Common myeloid progenitor, CD34-positive (primary cell): ENCODE measurements around the gene DDO.

Experiments
- CTCF ChIA-PET: fragments of 350-600 bp; sonication (Branson Sonifier 250); formaldehyde crosslinking; loops from one replicate; lab custom pipeline; 2021; ENCODE audit warnings: antibody characterized with exemption; lab: Charles Lee
- POLR2A ChIA-PET: fragments of 350-600 bp; sonication (Branson Sonifier 250); formaldehyde crosslinking; loops from one replicate; lab custom pipeline; 2021; ENCODE audit warnings: antibody characterized with exemption; lab: Charles Lee
- DNase-seq, 3 donors: peaks; one replicate each; pipeline versions ENCODE4 v3.0.0 to v3.0.0-alpha.2; 2013
- H3K27ac ChIP-seq, 2 experiments: 1 replicate in 1 of 2; 2 replicates in 1 of 2; pipeline ENCODE4 v1.7.0; 2013; ENCODE audit warnings: inconsistent platforms in 2 of 2, low read length in 2 of 2, mild to moderate bottlenecking in 2 of 2, low read depth in 1 of 2, moderate library complexity in 1 of 2; ENCODE audit not compliant: severe bottlenecking in 2 of 2, insufficient read depth in 1 of 2, poor library complexity in 1 of 2
- H3K27me3 ChIP-seq, 5 experiments: replicated peaks in 2 of 5; 1 replicate in 3 of 5; 2 replicates in 2 of 5; pipeline versions ENCODE4 v1.6.1 to v1.7.0; 2013; ENCODE audit warnings: low read length in 4 of 5, mild to moderate bottlenecking in 2 of 5, moderate library complexity in 2 of 5, inconsistent platforms in 1 of 5; ENCODE audit not compliant: insufficient read depth in 5 of 5, control insufficient read depth in 4 of 5
- H3K36me3 ChIP-seq, 4 experiments: 1 replicate in 2 of 4; 2 replicates in 2 of 4; pipeline versions ENCODE4 v1.6.1 to v1.7.0; 2013; ENCODE audit warnings: low read length in 3 of 4, control low read depth in 1 of 4, mild to moderate bottlenecking in 1 of 4; ENCODE audit not compliant: control insufficient read depth in 4 of 4, insufficient read depth in 4 of 4
- H3K4me1 ChIP-seq, 4 experiments: 1 replicate in 3 of 4; 2 replicates in 1 of 4; pipeline versions ENCODE4 v1.6.1 to v1.7.1; 2013; ENCODE audit warnings: low read length in 3 of 4, mild to moderate bottlenecking in 3 of 4, control low read depth in 1 of 4, inconsistent platforms in 1 of 4, moderate library complexity in 1 of 4; ENCODE audit not compliant: control insufficient read depth in 4 of 4, insufficient read depth in 4 of 4; ENCODE audit errors: control extremely low read depth in 1 of 4
- H3K4me3 ChIP-seq, 7 experiments: 1 replicate in 4 of 7; 2 replicates in 3 of 7; pipeline versions ENCODE4 v1.5.1 to v1.7.0; 2013; ENCODE audit warnings: mild to moderate bottlenecking in 7 of 7, low read length in 6 of 7, moderate library complexity in 6 of 7, inconsistent platforms in 2 of 7, low read depth in 2 of 7, control low read depth in 1 of 7; ENCODE audit not compliant: insufficient read depth in 4 of 7, control insufficient read depth in 1 of 7; ENCODE audit errors: extremely low read depth in 1 of 7
- H3K9me3 ChIP-seq, 5 experiments: 1 replicate in 4 of 5; 2 replicates in 1 of 5; pipeline versions ENCODE4 v1.6.1 to v1.7.1; 2013; ENCODE audit warnings: low read length in 4 of 5, mild to moderate bottlenecking in 2 of 5, inconsistent platforms in 1 of 5, low read depth in 1 of 5, moderate library complexity in 1 of 5; ENCODE audit not compliant: control insufficient read depth in 4 of 5, insufficient read depth in 2 of 5; ENCODE audit errors: control extremely low read depth in 1 of 5
- WGBS: methylation state at CpG from one replicate; pipeline ENCODE4 v1.1.5; 2013; ENCODE audit not compliant: insufficient coverage; 5-methylcytosine and 5-hydroxymethylcytosine counted together

The DDO gene

DNA sequence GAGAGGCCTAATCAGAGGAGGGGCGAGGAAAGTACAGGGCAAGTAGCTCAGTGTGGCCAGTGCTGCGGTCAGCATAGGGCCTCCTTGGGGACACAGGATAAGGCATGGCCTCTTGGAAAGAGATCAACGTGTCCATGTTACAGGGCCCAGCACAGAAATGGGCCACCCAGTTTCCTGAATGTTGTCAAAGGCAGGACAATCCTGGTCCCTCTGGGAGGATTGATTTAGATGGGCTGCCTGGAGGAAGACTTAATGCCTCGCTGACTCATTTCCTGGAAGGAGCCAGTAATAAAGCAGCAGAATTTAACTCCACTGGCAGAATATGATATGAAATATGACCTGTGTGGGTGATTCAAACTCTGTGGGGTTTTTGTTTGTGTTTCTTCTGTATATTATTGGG lies 16.6 kb downstream of the DDO start:
- ChIA-PET CTCF (interaction anchor here (1.4 kb wide), 1 partner anchor 9 kb away, joined by 5 read pairs; no protein-coding TSS in a partner anchor), POLR2A (interaction anchor here (0.6 to 0.7 kb wide), 2 partner anchors 77 to 108 kb away, joined by 3 read pairs; partner anchors contain the start of gene SLC22A16)
- Histone ChIP-seq H3K36me3 (peaks cover 0 to 2% (median 0%) of the 10 kb centered on the region in 4 experiments), H3K4me1 (peaks cover 0 to 18% (median 10%) of the 10 kb centered on the region in 4 experiments), H3K27me3 (no peaks in the 10 kb centered on the region), H3K4me3 (no peak overlapping the region), H3K9me3 (no peaks in the 10 kb centered on the region), H3K27ac (no peak overlapping the region)
- 47% methylated on average over 4 of the region's 4 CpGs for WGBS
- peak in 2 of 3 donors; percentile 46 to 68 for DNase-seq

GRCh38 chr6:110395221-110395620 lies 20.2 kb downstream of the DDO start:
- ChIA-PET CTCF (interaction anchor here (1.2 to 8.4 kb wide), 4 partner anchors 10 to 692 kb away, joined by 3 to 78 read pairs (median 36); no protein-coding TSS in a partner anchor), POLR2A (no interaction called here)
- Histone ChIP-seq H3K27me3 (no peaks in the 10 kb centered on the region), H3K27ac (no peak overlapping the region), H3K36me3 (peaks cover 0 to 2% (median 0%) of the 10 kb centered on the region in 4 experiments), H3K4me1 (peaks cover 5 to 19% (median 13%) of the 10 kb centered on the region in 4 experiments), H3K9me3 (no peaks in the 10 kb centered on the region), H3K4me3 (no peak overlapping the region)
- 92% methylated on average over 2 of the region's 4 CpGs for WGBS
- no peak for DNase-seq

- ChIA-PET POLR2A (no interaction called here), CTCF (interaction anchor here (1.2 to 8.4 kb wide), 4 partner anchors 9 to 691 kb away, joined by 3 to 78 read pairs (median 36); no protein-coding TSS in a partner anchor)
- Histone ChIP-seq H3K4me1 (peaks cover 8 to 24% (median 19%) of the 10 kb centered on the region in 4 experiments), H3K27ac (no peak overlapping the region), H3K36me3 (peaks cover 0 to 2% (median 0%) of the 10 kb centered on the region in 4 experiments), H3K4me3 (no peak overlapping the region), H3K9me3 (no peaks in the 10 kb centered on the region), H3K27me3 (no peaks in the 10 kb centered on the region)
- DNase-seq: no peak
- WGBS: 100% methylated on average over 4 of the region's 4 CpGs
These were observed 21.0 kb downstream of the DDO start for GRCh38 chr6:110394409-110394808.

GRCh38 chr6:110392727-110393126 lies 22.6 kb downstream of the DDO start:
- no peak overlapping the region for H3K4me3 ChIP-seq
- H3K4me1 ChIP-seq: peaks cover 14 to 21% (median 15%) of the 10 kb centered on the region in 4 experiments
- POLR2A ChIA-PET: no interaction called here
- CTCF ChIA-PET: interaction anchor here (0.8 to 8.4 kb wide), 13 partner anchors 9 to 866 kb away, joined by 3 to 78 read pairs (median 5); no protein-coding TSS in a partner anchor
- H3K36me3 ChIP-seq: peaks cover 0 to 2% (median 0%) of the 10 kb centered on the region in 4 experiments
- no peak for DNase-seq
- H3K9me3 ChIP-seq: no peaks in the 10 kb centered on the region
- H3K27ac ChIP-seq: no peak overlapping the region
- WGBS: 96% methylated on average over 9 of the region's 9 CpGs
- H3K27me3 ChIP-seq: no peaks in the 10 kb centered on the region

DNA sequence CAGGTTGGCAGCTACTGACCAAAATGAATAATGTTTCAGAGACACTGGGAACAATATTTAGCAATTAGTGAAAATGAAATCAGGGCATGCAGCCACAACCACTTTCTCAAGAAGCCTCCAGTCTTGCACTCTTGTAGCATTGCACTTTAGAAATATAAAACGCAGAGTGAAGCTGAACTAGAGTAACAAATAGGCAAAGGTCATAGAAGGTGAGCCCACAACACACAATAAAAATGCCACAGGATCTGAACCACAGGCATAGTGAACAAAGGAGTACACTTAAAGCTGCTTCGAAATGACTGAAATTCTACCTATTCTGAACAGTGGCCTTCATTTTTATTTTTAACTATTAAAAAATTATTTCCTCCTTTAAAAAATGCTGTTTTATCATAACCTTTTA lies 25.0 kb downstream of the DDO start:
- no CpG with 5 or more reads among the region's 2 CpGs for WGBS
- Histone ChIP-seq H3K27ac (no peak overlapping the region), H3K27me3 (no peaks in the 10 kb centered on the region), H3K4me3 (peak overlapping the region in 2 of 7 experiments; percentile 16 to 18), H3K4me1 (peaks cover 14 to 18% (median 15%) of the 10 kb centered on the region in 4 experiments), H3K9me3 (no peaks in the 10 kb centered on the region), H3K36me3 (peaks cover 0 to 2% (median 0%) of the 10 kb centered on the region in 4 experiments)
- DNase-seq: peak in 2 of 3 donors; percentile 24 to 41
- ChIA-PET CTCF (interaction anchor here (0.8 to 8.4 kb wide), 20 partner anchors 8 to 864 kb away, joined by 3 to 78 read pairs (median 4); partner anchors contain the start of genes CDC40, DDO and WASF1), POLR2A (interaction anchor here (1.8 kb wide), 1 partner anchor 211 kb away, joined by 6 read pairs; the partner anchor contains the start of genes CDC40 and WASF1)

- Histone ChIP-seq H3K9me3 (no peaks in the 10 kb centered on the region), H3K27ac (no peak overlapping the region), H3K36me3 (peaks cover 0 to 2% (median 0%) of the 10 kb centered on the region in 4 experiments), H3K27me3 (no peaks in the 10 kb centered on the region), H3K4me1 (peaks cover 14 to 17% (median 15%) of the 10 kb centered on the region in 4 experiments), H3K4me3 (peak overlapping the region in 2 of 7 experiments; percentile 16 to 52)
- ChIA-PET POLR2A (interaction anchor here (1.8 kb wide), 1 partner anchor 210 kb away, joined by 6 read pairs; the partner anchor contains the start of genes CDC40 and WASF1), CTCF (interaction anchor here (0.8 to 8.4 kb wide), 21 partner anchors 8 to 863 kb away, joined by 3 to 78 read pairs (median 4); partner anchors contain the start of genes CDC40, DDO and WASF1)
- DNase-seq: peak; percentile 80 to 97 (median 92)
- 26% methylated on average over 4 of the region's 4 CpGs for WGBS
These were observed 25.5 kb downstream of the DDO start for GRCh38 chr6:110389689-110390382.
